ENCODE results near the gene ZNF513.
"Not testable (repeated sequence)": the region's sequence is repeated elsewhere in the genome, so short reads cannot be mapped to it uniquely, and the experiment has no call there.

ZNF513 gene

DNA sequence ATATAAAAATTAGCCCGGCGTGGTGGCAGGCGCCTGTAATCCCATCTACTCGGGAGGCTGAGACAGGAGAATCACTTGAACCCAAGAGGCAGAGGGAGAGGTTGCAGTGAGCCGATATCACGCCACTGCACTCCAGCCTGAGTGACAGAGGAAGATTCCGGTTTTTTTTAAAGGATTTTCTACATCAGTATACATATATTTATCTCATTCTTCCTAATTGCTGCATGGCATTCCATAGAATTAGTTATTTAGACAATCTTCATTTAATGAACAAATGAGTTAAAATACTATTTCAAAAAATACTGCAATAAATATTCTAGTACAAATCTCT lies 26.0 kb downstream of the ZNF513 start:
- no peak for DNase-seq

DNA sequence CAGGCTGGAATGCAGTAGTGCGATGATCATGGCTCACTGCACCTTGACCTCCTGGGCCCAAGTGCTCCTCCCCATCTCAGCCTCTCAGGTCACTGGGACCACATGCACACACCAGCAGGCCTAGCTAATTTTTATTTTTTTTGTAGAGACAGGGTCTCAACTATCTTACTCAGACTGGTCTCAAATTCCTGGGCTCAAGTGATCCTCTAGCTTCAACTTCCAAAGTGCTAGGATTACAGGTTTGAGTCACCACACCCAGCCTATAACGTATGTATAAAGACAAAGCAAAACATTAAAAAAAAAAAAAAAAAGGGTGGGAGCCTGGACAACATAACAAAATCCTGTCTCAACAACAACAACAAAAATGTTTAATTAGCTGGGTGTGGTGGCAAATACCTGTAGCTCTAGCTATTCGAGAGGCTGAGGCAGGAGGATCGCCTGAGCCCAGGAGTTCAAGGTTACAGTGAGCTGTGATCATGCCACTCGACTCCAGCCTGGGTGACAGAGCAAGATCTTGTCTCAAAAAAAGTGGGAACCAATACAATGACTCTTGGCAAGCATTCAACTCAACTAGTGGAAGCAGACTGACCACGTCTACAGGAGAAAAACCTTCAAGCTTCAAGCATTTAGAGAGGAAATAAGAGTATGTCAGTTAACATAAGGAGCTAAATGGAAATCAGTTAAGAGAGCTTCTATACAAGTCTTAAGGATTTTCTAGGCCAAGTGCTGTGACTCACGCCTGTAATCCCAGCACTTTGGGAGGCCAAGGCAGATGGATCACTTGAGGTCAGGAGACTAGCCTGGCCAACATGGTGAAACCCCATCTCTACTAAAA lies 26.6 kb downstream of the ZNF513 start:
- DNase-seq = no peak

DNA sequence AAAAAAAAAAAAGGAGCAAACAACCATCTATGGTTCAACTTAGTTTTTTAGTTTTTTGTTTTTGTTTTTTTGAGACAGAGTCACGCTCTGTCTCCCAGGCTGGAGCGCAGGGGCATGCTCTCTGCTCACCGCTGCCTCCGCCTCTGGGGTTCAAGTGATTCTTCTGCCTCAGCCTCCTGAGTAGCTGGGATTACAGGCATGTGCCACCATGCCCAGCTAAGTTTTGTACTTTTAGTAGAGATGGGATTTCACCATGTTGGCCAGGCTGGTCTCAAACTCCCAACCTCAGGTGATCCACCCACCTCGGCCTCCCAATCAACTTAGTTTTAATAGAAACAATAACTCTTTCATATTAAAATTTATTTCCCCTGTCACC lies 27.2 kb downstream of the ZNF513 start:
- not testable (repeated sequence) for DNase-seq

DNA sequence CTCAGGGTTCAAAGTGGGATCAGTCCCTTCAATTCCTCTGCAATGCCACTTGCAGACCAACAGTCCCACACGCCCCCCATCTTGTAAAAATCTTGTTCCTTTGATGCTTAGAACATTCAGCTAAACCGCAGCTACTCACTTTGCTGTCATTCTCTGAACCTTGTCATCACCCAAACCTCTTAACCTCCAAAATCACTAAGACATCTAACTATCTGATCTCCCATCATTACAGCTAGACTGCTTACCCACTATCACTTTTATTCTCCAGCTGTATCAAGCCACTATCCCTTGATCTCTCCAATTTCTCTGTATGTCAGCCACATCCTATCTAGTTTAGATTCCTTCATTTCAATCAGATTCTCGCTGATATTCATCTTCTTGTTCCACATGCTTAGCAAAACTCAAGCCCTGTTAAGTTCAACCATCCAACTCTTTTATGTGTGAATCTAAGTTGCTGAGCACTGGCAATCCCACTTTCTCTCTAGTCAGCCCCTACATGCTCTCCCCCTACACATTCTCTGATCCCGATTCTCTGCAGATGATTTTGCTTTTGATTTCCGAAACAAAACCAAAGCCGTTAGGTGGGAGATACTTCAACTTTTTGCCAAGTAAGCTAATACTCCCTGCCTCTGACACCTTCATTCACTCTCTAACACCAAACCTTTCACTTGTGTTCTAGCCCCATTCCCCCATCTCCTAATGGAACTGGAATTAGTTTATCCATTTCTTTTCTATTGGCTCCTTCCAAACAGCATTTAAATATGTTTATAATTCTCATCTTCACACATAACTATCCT lies 28.5 kb downstream of the ZNF513 start:
- DNase-seq = no peak

DNA sequence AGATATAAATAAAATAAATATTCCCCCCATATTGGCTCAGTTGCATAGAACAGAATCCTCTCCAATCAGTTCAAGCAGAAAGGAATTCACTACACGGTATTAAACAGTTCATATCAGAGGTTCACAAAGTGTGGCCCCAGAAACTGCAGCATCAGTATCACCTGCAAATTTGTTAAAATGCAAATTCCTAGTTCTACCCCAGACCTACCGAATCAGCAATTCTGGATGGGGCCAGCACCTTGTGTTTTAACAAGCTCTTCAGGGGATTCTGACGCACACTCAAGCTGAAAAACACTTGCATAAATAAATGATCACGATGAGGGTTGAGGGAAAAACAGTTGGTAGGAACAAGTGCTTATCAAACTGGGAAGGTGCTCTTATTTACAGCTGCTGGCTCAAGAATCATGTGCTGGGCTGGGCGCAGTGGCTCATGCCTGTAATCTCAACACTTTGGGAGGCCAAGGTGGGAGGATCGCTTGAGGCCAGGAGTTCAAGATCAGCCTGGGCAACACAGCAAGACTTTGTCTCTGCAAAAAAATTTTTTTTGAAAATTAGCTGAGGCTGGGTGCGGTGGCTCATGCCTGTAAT lies 30.3 kb downstream of the ZNF513 start:
- DNase-seq = no peak

DNA sequence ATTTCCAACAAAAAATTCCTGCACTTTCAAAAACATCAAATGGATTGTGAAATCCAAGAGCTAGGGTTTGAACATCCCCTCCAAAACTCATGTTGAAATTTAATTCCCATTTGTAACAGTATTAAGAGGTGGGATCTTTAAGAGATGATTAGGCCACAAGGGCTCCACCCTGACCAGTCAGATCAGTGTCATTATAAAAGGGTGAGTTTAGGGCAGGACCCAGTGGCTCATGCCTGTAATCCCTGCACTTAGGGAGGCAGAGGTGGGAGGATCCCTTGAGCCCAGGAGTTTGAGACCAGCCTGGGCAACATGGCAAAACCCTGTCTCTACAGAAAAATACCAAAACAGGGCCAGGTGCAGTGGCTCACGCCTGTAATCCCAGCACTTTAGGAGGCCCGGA lies 32.9 kb downstream of the ZNF513 start:
- DNase-seq = no peak

DNA sequence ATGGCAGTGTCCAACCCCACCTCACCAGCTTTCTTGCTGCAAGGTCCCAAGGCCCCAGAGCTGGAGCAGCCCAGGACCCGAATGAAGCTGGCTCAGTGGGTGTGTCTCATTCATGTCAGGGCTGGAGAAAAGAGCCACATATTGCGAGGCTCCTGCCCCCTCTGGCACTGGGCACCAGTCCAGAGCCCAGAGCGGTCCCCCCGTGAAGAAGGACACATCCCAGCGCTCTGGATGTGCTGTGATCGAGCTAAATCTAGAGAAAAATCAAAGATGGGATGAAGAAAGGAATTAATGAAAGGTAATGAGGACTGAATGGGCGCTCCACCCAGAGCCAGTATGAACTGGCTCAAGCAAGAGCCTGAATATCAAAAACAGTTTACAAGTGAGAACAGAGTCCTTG lies 44.4 kb downstream of the ZNF513 start:
- no peak for DNase-seq

DNA sequence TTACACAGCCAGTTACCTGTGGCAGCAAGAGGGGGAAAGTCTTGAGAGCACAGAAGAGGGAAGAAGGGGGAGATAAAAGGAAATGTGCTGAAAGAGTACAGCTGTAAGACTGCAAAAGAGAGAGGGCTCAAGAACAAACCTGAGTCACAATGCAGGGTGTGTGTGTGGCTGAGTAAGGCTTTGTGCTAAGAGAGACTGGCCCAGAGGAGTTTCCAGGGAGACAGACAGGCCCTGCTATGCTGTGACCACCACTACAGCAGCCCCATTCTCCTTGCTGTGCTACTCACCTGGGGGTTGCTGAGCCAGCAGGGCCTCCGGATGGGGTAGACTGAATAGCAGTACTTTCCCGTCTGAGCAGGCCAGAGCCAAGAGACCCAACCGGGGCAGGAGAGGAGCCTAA lies 45.2 kb downstream of the ZNF513 start:
- DNase-seq = no peak

Data from activated effector memory CD4-positive, alpha-beta T cell treated with Interleukin-2 at 50 U/mL for 16 hours (primary cell).